GM21576 (cell line): ENCODE results near the gene STX17.
A peak's percentile ranks its signal among the peaks of the same experiment; 100 is the strongest.

Source experiments
- ATAC-seq: cut with Tn5 transposase; IDR thresholded peaks from one replicate; pipeline ENCODE4 v1.9.1; 2021; ENCODE audit warnings: mild to moderate bottlenecking, moderate library complexity; ENCODE audit not compliant: unreplicated experiment

The STX17 gene

DNA sequence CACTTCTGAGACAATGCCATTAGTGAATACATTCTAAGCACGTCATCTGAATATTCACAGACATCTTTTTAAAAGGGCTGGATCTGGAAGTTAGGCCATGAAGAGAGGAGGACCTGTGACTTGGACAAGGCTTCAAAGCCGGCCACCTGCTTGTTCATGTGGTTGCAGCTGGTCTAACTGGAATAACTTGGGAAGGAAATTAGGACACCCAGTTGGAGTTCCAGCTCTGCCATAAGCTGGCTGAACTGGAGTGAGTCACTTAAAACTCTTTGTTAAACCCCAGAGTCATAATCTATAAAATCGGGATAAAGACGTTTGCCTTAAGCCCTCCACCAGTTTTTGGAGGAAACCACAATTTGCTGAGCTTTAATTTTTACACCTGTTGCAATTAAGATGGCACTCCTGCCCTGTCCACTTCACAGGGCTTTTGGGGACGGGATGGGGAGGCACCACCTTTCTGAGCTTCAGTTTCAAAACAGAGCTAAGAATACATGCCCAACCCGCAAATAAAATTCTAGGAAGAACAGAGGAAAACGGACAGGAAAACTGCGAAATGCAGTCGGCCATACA, 536 bp upstream of the STX17 start:
- ATAC-seq, result no peak

DNA sequence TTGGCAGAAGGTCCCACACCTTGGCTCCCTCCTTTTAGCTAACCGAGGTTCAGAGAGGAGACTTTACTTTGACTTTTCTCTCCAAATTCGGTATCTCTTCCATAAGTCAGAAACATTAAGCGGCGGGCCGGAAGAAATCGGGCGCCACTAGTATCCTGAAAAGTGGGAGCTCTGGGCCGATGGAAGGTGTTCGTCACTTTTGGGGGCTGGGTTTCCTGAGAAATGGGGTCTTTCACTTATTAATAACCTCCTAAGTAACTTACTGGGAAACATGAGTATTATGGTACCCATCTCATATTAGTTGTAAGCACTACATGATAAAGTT, 716 bp downstream of the STX17 start:
- ATAC-seq, result no peak

DNA sequence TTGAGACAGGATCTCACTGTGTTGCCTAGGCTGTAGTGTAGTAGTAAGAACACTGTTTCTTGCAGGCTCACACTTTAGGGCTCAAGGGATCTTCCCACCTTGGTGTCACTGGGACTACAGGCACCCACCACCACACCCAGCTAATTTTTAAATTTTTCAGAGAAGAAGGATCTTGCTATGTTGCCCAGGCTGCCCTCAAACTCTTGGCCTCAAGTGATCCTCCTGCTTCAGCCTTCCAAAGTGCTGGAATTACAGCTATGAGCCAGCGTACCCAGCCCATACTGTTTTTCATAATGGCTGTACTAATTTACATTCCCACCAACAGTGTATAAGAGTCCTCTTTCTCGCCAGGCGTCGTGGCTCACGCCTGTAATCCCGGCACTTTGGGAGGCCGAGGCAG, 5.1 kb downstream of the STX17 start:
- no peak for ATAC-seq

DNA sequence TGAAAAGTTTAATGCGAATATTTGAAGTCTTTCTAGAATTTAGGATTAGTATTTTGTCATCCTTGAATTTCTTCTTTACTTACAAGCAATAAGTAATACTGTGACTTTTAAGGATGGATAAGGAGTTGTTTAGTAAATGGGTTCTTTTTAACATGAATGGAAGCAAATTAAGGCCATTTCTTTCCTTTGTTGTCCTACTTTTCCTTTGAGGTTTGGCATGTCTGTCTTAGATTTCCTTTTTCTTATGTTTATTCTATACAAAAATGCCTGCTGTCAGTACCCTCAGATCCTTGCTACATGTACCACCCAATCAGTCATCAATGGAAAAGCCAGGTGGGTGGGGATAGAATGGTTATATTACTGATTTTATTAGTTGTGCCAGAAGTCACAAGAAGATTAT, 10.2 kb downstream of the STX17 start:
- no peak for ATAC-seq

DNA sequence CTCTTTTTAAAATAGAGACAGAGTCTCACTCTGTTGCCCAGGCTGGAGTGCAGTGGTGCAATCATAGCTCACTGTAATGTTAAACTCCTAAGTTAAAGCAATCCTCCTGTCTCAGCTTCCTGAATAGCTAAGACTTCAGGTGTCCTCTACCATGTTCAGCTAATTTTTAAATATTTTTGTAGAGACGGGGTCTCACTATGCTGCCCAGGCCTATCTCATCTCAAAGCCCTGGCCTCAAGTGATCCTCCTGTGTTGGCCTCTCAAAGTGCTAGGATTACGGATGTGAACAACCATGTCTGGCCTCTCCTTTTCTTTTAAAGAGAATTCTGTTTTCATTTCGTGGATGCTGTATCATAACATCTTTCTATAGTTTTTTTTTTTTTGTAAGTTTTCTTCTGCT, 11.7 kb downstream of the STX17 start:
- no peak for ATAC-seq

DNA sequence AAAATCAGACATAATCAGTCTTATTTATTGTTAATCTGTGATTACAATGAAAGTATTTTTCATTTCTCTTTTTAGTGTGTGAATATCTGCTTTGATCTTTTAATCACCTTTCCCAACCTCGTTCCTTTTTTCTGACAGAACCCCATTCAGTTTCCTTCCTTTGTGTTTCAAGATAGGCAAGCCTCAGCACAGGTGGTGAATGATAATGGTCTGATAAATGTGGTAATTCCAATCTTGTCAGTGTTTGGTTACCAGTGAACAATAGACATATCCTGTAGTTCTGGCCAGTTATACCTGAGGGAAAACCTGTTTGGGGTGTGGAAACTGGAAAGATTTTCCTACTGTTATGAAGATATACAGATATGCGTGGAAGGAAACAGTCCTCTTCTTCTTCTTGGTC, 13.5 kb downstream of the STX17 start:
- no peak for ATAC-seq

DNA sequence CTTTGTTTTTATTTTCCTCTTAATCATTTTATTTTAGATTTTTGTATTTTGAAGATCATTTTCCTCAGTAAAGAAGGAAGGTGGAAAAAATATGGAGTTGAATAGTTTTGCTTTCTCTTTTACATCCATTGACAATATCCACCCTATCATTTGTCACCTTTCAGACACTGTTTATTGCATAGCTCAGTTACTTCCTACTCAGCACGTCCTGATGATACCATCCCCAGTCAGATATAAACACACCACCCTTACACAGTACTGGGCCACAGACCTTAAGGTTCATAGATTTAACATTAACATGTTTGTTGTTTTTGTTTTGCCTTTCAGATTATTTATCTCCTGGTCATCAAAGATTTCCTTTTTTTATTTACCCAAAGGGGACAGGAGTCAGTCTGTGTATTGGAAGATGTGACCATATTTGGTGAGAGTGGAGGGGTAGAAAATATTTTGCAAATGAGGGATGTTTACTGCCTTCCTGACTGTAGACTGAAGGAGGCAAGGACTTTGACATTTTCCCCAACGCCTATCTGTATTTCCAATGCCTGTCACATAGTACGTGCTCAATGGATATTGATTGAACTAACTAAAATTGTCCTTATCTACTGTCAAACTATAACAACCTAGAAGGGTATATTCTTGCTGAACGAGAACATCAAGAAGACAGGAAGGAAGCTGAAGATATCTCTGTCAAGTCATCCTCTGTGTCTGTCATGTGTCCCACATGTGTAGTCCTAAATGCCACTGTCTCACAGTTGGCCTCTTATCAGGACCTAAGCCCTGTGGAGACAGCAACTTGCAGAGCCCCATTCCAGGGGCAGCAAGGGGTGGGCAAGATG, 15.6 kb downstream of the STX17 start:
- ATAC-seq, result no peak

DNA sequence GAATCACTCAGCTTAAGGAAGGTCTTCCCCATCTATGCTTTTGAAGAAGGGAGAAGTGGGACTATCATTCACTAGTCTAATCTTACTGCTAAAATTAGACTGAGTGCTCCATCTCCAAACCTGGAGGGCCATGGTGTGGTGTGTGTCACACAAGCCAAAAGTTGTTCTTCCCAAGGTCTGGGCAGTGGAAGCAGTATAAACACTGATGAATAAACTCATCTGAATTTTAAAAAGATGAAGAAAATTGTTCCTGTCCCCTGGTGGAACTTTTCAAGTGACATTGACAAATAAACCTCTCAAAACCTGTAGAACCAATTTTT, 16.2 kb downstream of the STX17 start:
- ATAC-seq, result no peak

DNA sequence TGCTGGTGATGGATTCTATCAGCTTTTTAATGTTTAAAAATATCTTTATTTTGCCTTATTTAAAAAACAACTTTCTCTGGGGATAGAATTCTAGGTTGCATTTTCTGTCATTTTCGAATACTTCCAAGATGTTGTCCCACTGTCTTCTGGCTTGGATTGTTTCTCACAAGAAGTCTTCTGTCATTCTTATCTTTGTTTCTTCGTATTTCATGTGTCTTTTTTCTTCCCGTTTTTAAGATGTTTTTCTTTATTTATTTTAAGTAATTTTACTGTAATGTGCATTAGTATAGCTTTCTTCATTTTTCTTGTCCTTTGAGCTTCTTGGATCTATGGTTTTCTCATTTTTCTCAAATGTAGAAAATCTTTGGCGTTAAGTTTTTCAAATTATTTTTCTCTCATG, 19.1 kb downstream of the STX17 start:
- no peak for ATAC-seq

DNA sequence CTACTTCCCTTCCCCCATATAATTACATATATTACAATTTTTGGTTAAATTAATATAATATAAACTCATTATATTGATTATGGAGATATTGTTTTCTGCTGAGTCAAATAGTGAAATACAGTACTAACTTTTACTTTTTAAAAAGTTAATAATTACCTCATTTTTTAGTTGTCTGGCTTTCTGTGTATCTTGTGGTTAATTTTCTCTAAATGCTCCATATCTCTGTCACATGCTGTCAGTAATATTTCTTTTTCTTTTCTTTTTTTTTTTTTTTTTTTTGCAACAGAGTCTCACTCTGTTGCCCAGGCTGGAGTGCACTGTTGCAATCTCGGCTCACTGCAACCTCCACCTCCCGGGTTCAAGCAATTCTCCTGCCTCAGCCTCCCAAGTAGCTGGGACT, 23.2 kb downstream of the STX17 start:
- ATAC-seq, result no peak

DNA sequence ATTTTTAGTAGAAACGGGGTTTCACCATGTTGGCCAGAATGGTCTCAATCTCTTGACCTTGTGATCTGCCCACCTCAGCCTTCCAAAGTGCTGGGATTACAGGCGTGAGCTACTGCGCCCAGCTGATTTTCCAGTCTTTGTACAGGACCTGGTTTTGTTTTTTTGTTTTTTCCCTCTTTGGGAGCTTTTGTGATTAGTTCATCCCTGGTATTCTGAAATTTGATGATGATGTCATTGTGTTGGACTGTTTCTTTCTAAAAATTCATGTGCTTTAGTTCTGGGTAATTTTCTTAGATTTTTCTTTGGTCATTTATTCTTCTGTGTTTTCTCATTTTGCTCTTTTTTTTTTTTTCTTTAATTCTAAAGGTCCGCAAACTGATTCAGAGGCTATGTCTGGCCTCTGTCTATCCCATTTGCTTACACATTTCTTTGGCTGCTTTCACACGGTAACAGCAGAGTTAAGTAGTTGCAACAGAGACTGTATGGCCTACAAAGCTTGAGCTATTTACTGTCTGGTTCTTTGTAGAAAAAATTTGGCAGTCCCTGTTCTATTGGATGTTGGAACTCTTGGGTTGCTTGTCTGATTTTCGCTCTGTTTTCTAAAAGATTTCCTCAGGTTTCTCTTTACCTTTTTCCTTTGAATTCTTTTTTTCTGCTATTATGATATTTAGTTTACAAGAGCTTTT, 24.8 kb downstream of the STX17 start:
- no peak for ATAC-seq

DNA sequence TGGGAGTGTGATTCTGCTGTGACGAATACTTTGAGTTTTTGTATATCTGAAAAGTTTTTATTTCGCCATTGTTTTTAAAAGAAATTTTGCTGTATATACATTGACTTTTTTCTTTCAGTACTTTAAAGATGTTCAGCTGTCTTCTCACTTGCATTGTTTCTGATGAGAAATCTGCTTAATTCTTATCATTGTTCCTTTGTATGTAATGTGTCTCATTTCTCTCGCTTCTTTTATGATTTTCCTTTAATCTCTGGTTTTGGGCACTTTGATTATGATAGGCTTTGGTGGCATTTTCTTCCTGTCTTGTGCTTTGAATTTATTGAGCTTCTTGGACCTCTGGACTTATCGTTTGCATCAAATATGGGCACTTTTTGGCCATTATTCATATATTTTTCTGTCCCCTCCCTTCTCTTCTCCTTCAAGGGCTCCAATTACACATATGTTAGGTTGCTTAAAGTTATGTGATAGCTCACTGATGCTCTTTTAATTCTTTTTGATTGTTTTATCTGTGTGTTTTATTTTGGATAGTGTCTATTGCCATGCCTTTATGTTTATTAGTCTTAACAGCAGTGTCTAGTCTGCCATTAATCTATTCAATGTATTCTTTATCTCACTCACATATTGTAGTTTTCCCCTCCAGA, 30.6 kb downstream of the STX17 start:
- no peak for ATAC-seq

DNA sequence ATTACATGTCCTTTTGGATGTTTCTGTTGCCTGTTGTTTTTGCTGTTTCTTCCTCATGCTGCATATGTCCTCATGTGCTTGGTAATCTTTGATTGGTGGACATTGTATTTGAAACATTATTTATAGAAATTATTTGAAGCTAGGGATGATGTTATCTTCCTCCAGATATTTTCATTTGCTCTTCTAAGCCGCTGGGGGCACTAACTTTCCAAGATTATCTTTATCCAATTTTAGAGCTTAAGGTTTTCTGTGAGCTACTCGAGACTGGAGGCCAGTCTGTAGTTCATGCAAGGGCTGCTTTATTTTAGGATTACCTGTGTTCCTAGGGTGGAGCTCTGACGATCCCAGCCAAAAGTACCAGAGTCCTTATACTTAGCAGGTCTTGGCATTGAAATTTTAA, 40.9 kb downstream of the STX17 start:
- no peak for ATAC-seq

DNA sequence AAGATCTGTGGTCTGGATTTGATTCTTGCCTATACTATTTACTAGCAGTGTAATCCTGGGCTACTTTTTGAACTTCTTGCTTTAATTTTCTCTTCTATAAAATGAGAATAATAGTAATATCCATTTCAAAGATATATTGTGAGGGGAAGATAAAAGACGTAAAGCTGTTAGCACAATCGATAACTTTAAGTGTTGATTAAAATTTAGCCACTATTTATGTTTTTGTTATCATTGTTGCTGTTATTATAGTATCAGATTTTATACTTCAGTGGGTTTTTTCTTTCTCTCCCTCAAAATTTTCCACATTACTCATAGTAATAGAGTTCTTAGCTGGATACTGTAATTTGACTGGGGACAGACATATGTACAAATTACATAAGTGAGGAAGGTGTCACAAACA, 42.0 kb downstream of the STX17 start:
- no peak for ATAC-seq

DNA sequence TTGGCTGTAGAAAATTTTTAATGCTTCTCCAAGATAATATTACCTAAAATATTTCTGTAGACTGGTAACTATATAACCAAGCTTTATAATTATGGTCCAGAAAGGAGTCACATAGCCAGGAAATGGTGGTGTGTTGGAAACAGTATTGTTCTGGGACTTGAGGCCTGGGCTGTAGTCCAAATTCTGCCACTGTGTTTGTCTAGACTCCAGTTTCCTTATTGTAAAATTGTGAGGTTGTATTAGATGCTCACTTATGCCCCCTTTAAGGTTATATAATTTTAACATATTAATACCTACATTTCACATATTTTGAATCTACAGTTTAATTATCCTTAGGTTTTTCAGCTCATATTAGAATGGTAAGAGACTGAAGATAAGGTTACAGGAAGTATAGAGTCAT, 42.4 kb downstream of the STX17 start:
- no peak for ATAC-seq

DNA sequence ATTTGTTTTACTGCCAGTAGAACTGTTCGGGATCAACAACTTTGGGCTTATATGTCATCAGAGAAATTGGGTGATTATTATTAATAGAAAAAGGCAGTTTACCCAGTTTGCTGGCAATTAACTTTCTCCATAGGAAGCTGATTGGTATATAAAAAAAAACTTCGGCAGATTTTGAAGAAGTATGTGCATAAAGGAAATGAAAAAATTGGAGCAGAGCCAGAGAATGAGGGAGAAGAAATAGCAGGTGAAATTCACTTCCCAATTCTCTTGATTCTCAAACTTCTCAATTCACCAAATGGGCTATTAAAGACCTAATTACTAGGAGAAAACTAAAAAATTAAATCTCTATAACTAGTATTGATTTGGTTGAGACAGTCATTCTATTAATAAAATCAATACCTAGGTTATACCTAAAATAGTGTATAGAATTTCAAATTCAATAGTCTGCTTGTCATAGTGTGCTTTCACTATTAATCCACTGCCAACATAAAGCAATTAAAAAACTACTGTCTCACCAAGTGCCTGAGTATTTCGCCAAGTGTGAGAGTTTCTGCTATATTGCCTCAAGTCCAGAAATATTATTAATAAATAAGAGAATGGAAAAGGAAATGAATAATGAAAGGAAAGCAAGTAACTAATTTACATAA, 47.5 kb downstream of the STX17 start:
- ATAC-seq, result no peak

DNA sequence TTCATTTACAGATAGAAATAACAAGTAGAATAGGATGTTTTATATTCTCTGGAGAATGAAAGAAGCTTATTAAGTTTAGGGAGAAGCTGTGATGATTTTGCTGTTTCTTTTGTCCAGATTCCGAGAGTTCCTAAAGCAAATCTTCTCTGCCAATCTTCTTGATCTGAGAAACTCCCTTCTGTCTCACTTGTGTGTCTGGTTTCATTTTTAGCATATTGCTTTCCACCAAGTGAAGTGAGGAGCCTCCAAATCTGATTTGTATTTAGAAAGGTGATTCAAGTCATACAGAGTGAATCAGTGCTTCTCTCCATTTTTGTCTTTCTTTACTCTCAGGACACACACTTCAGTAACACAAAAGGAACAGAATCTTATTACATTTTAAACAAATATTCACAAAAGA, 48.4 kb downstream of the STX17 start:
- peak; percentile 75 for ATAC-seq

DNA sequence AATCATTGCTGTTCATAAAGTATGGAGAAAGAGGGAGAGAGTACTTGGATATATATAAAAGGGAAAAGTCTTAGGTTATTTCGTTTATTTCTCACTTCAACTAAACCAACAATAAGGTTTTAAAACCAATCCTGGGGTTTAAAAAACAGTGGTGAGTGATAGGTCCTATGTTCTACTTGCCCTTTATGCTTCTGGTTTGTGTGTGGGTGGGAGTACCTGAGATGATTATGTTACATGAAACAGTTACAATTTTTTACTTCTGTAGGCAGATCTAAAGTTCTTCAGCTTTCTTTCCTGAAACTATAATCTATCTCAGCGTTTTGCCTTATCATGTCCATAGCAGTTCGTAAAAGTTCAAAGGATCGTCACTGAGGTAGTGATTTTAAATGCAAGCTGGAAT, 49.2 kb downstream of the STX17 start:
- no peak for ATAC-seq

DNA sequence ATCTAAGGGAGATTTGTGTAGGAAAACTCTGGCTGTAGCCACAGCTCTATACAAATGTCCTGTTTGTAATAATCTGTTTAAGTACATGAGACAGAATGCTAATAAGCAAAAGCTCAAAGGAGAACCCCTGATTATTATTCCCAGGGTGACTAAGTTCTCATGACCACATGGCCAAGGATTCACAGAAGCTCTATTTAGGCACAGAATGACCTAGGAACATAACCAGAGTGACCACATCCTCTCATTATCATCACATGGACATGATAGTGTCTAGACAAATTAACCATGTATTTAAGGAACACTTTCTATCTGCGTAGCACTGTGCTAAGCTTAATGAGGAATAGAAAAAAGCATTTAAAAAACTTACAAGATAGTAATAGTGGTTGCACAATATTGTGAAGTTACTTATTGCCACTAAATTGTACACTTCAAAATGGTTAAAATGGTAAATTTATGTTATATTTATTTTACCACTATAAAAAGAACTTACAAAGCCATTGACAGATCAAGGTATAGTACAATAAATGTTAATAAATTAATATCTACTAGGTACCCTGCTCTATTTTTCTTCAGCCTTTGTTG, 56.3 kb downstream of the STX17 start:
- ATAC-seq, result no peak

DNA sequence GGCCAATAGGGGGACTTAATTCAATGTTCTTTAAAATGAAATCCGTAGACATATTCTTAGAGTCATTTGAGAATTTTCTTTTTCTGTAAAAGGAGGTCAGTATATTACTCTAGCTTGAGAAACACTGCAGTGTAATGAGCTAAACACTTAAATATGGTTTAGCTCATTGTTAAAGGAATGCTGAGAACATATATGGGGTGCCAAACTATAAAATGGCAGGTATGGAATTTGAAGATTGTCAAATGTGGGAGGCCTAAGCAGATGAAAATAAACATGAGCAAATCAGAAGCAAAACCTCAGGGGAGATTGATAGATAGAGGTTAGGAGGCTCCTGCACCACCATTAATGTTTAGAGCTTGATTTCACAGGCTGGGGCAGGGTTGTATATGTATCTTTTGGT, 57.9 kb downstream of the STX17 start:
- ATAC-seq, result no peak

DNA sequence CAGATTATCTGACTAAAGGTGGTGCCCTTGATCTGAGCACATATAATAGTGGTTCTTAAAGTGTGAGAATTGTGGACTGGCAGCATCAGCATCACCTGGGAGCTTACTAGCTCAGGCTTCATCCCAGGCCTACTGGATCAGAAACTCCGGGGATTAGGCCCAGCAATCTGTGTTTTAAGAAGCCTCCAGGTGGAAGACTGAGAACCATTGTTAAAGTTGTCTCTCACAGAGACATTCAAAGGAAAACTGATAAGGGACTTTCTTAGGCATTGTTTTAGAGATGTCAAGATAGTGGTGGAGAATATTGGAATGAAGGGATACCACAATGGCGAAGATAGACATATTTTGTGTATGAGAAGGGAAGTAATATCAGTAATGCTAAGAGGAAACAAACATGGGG, 59.5 kb downstream of the STX17 start:
- no peak for ATAC-seq
